Activated CD8-positive, alpha-beta memory T cell treated with anti-CD3 and anti-CD28 coated beads, Interleukin-2, amount 10 ng/mL, durations not matched to agents 7 days and 5 days (primary cell): ENCODE measurements around the gene GUCY1A2. TPM values are rescaled to one million over a fixed set of nuclear protein-coding genes. Genes with fewer than 3 reads are reported as not detected.

Source experiments
- ATAC-seq: fragments of 150-1000 bp; cut with Tn5 transposase; one replicate; pipeline ENCODE4 v1.10.0; 2021; ENCODE audit warnings: moderate library complexity
- CTCF ChIA-PET: fragments of 350-600 bp; sonication (Branson Sonifier 250); formaldehyde crosslinking; loops from one replicate; lab custom pipeline; 2021; ENCODE audit warnings: antibody characterized with exemption; lab: Charles Lee
- DNase-seq: peaks from one replicate; pipeline ENCODE4 v3.0.0-alpha.2; 2020
- H3K27ac Mint-ChIP-seq: one replicate; pipeline ENCODE4 v1.8.0; 2021; ENCODE audit warnings: mild to moderate bottlenecking, mixed read lengths
- H3K27me3 Mint-ChIP-seq: one replicate; pipeline ENCODE4 v1.8.0; 2021; ENCODE audit warnings: mixed read lengths
- H3K36me3 Mint-ChIP-seq: one replicate; pipeline ENCODE4 v1.8.0; 2021; ENCODE audit warnings: mild to moderate bottlenecking, mixed read lengths
- H3K4me1 Mint-ChIP-seq: one replicate; pipeline ENCODE4 v1.8.0; 2021; ENCODE audit warnings: mixed read lengths
- H3K4me3 Mint-ChIP-seq: one replicate; pipeline ENCODE4 v1.8.0; 2021; ENCODE audit warnings: mild to moderate bottlenecking, moderate library complexity, mixed read lengths
- H3K9me3 Mint-ChIP-seq: one replicate; pipeline ENCODE4 v1.8.0; 2022; ENCODE audit warnings: low read depth, mixed read lengths
- total RNA-seq, 2 experiments: library from RNA; stranded (reverse); gene quantifications; one replicate each; pipeline ENCODE4 v1.2.3, GENCODE V29; 2021

GUCY1A2 gene
- total RNA-seq, 2 experiments from 2014 or later = not detected

- CTCF ChIA-PET = no interaction called here
- ATAC-seq = no peak
- Mint-ChIP-seq H3K36me3 (no peaks in the 10 kb centered on the region), H3K9me3 (peaks cover 3% of the 10 kb centered on the region), H3K4me1 (no peaks in the 10 kb centered on the region), H3K27ac (no peak overlapping the region), H3K4me3 (no peak overlapping the region), H3K27me3 (no peaks in the 10 kb centered on the region)
- DNase-seq = no peak
Measured at GRCh38 chr11:106770489-106771085, 247.7 kb downstream of the GUCY1A2 start.

GRCh38 chr11:106765469-106766258, 252.6 kb downstream of the GUCY1A2 start:
- H3K9me3 Mint-ChIP-seq = no peaks in the 10 kb centered on the region
- H3K27me3 Mint-ChIP-seq = no peaks in the 10 kb centered on the region
- CTCF ChIA-PET = no interaction called here
- ATAC-seq = no peak
- H3K4me3 Mint-ChIP-seq = no peak overlapping the region
- no peaks in the 10 kb centered on the region for H3K4me1 Mint-ChIP-seq
- H3K27ac Mint-ChIP-seq = no peak overlapping the region
- DNase-seq = no peak
- H3K36me3 Mint-ChIP-seq = no peaks in the 10 kb centered on the region

- H3K4me1 Mint-ChIP-seq = no peaks in the 10 kb centered on the region
Measured at GRCh38 chr11:106763501-106763900, 254.8 kb downstream of the GUCY1A2 start.

GRCh38 chr11:106761745-106762144, 256.5 kb downstream of the GUCY1A2 start:
- CTCF ChIA-PET = no interaction called here
- peaks cover 13% of the 10 kb centered on the region for H3K9me3 Mint-ChIP-seq
- H3K4me3 Mint-ChIP-seq = no peak overlapping the region
- no peaks in the 10 kb centered on the region for H3K36me3 Mint-ChIP-seq
- no peaks in the 10 kb centered on the region for H3K27me3 Mint-ChIP-seq
- no peak for ATAC-seq
- H3K4me1 Mint-ChIP-seq = no peaks in the 10 kb centered on the region
- no peak overlapping the region for H3K27ac Mint-ChIP-seq
- DNase-seq = no peak

More at GRCh38 chr11:106763501-106763900, 254.8 kb downstream of the GUCY1A2 start:
- ATAC-seq (no peak), DNase-seq (no peak)
- Mint-ChIP-seq H3K9me3 (peaks cover 4% of the 10 kb centered on the region), H3K27ac (no peak overlapping the region), H3K4me3 (no peak overlapping the region), H3K27me3 (no peaks in the 10 kb centered on the region), H3K36me3 (no peaks in the 10 kb centered on the region)
- CTCF ChIA-PET = no interaction called here

- H3K27me3 Mint-ChIP-seq = no peaks in the 10 kb centered on the region
Measured at GRCh38 chr11:106761240-106761639, 257.0 kb downstream of the GUCY1A2 start.

GRCh38 chr11:106748059-106748458, 270.2 kb downstream of the GUCY1A2 start:
- H3K4me3 Mint-ChIP-seq = no peak overlapping the region
- H3K27ac Mint-ChIP-seq = no peak overlapping the region
- ATAC-seq (no peak), DNase-seq (no peak)
- no peaks in the 10 kb centered on the region for H3K9me3 Mint-ChIP-seq
- CTCF ChIA-PET = no interaction called here
- no peaks in the 10 kb centered on the region for H3K36me3 Mint-ChIP-seq
- H3K4me1 Mint-ChIP-seq = no peaks in the 10 kb centered on the region
- H3K27me3 Mint-ChIP-seq = no peaks in the 10 kb centered on the region

More at GRCh38 chr11:106761240-106761639, 257.0 kb downstream of the GUCY1A2 start:
- CTCF ChIA-PET = no interaction called here
- Mint-ChIP-seq H3K27ac (no peak overlapping the region), H3K9me3 (peaks cover 13% of the 10 kb centered on the region), H3K4me3 (no peak overlapping the region), H3K4me1 (no peaks in the 10 kb centered on the region), H3K36me3 (no peaks in the 10 kb centered on the region)
- DNase-seq = no peak
- no peak for ATAC-seq

- no peak for ATAC-seq
- Mint-ChIP-seq H3K4me3 (no peak overlapping the region), H3K9me3 (peaks cover 3% of the 10 kb centered on the region), H3K36me3 (no peaks in the 10 kb centered on the region), H3K27ac (no peak overlapping the region), H3K27me3 (no peaks in the 10 kb centered on the region), H3K4me1 (no peaks in the 10 kb centered on the region)
- CTCF ChIA-PET = no interaction called here
- DNase-seq = no peak
Measured at GRCh38 chr11:106745941-106746340, 272.3 kb downstream of the GUCY1A2 start.

GRCh38 chr11:106733635-106734034, 284.6 kb downstream of the GUCY1A2 start:
- Mint-ChIP-seq H3K9me3 (peaks cover 6% of the 10 kb centered on the region), H3K4me3 (no peak overlapping the region), H3K27ac (no peak overlapping the region), H3K36me3 (no peaks in the 10 kb centered on the region), H3K27me3 (no peaks in the 10 kb centered on the region), H3K4me1 (no peaks in the 10 kb centered on the region)
- CTCF ChIA-PET = no interaction called here
- no peak for DNase-seq
- ATAC-seq = no peak

GRCh38 chr11:106728859-106729258, 289.4 kb downstream of the GUCY1A2 start:
- H3K36me3 Mint-ChIP-seq = no peaks in the 10 kb centered on the region
- no peaks in the 10 kb centered on the region for H3K27me3 Mint-ChIP-seq
- DNase-seq (no peak), ATAC-seq (no peak)
- H3K4me3 Mint-ChIP-seq = no peak overlapping the region
- H3K4me1 Mint-ChIP-seq = no peaks in the 10 kb centered on the region
- peaks cover 6% of the 10 kb centered on the region for H3K9me3 Mint-ChIP-seq
- CTCF ChIA-PET = no interaction called here
- H3K27ac Mint-ChIP-seq = no peak overlapping the region

GRCh38 chr11:106728379-106728778, 289.9 kb downstream of the GUCY1A2 start:
- H3K9me3 Mint-ChIP-seq = peaks cover 6% of the 10 kb centered on the region

GRCh38 chr11:106727256-106727655, 291.0 kb downstream of the GUCY1A2 start:
- Mint-ChIP-seq H3K36me3 (no peaks in the 10 kb centered on the region), H3K27ac (no peak overlapping the region), H3K9me3 (peaks cover 6% of the 10 kb centered on the region), H3K27me3 (no peaks in the 10 kb centered on the region), H3K4me3 (no peak overlapping the region), H3K4me1 (no peaks in the 10 kb centered on the region)
- DNase-seq = no peak
- ATAC-seq = no peak
- CTCF ChIA-PET = no interaction called here

More at GRCh38 chr11:106728379-106728778, 289.9 kb downstream of the GUCY1A2 start:
- Mint-ChIP-seq H3K36me3 (no peaks in the 10 kb centered on the region), H3K27ac (no peak overlapping the region), H3K27me3 (no peaks in the 10 kb centered on the region), H3K4me1 (no peaks in the 10 kb centered on the region), H3K4me3 (no peak overlapping the region)
- no peak for DNase-seq
- CTCF ChIA-PET = no interaction called here
- no peak for ATAC-seq

GRCh38 chr11:106724293-106724892, 293.9 kb downstream of the GUCY1A2 start:
- H3K27ac Mint-ChIP-seq = no peak overlapping the region
- no peaks in the 10 kb centered on the region for H3K27me3 Mint-ChIP-seq
- no peaks in the 10 kb centered on the region for H3K4me1 Mint-ChIP-seq
- peaks cover 2% of the 10 kb centered on the region for H3K9me3 Mint-ChIP-seq
- no peak for ATAC-seq
- CTCF ChIA-PET = no interaction called here
- no peak for DNase-seq
- H3K4me3 Mint-ChIP-seq = no peak overlapping the region
- no peaks in the 10 kb centered on the region for H3K36me3 Mint-ChIP-seq

GRCh38 chr11:106723071-106723470, 295.2 kb downstream of the GUCY1A2 start:
- ATAC-seq (no peak), DNase-seq (no peak)
- Mint-ChIP-seq H3K27ac (no peak overlapping the region), H3K9me3 (peaks cover 2% of the 10 kb centered on the region), H3K4me1 (no peaks in the 10 kb centered on the region), H3K27me3 (no peaks in the 10 kb centered on the region), H3K4me3 (no peak overlapping the region), H3K36me3 (no peaks in the 10 kb centered on the region)
- CTCF ChIA-PET = no interaction called here

- Mint-ChIP-seq H3K4me1 (no peaks in the 10 kb centered on the region), H3K9me3 (peaks cover 3% of the 10 kb centered on the region), H3K4me3 (no peak overlapping the region), H3K36me3 (no peaks in the 10 kb centered on the region), H3K27me3 (no peaks in the 10 kb centered on the region), H3K27ac (no peak overlapping the region)
- CTCF ChIA-PET = no interaction called here
- DNase-seq (no peak), ATAC-seq (no peak)
Measured at GRCh38 chr11:106717222-106717621, 301.1 kb downstream of the GUCY1A2 start.
